B cell (primary cell): Measurements from ENCODE around the gene SDK2. TPM values are rescaled to one million over a fixed set of nuclear protein-coding genes. Genes with fewer than 3 reads are reported as not detected.

Source experiments
- ATAC-seq: fragments of 200-7000 bp; cut with Tn5 transposase; one replicate; pipeline ENCODE4 v1.10.0; 2021; ENCODE audit warnings: low read depth, mild to moderate bottlenecking, moderate number of reproducible peaks, moderate library complexity
- CTCF ChIA-PET: fragments of 350-600 bp; sonication (Branson Sonifier 250); formaldehyde crosslinking; loops from one replicate; lab custom pipeline; 2021; ENCODE audit warnings: antibody characterized with exemption, inconsistent platforms; lab: Charles Lee
- POLR2A ChIA-PET: fragments of 350-600 bp; sonication (Branson Sonifier 250); formaldehyde crosslinking; loops from one replicate; lab custom pipeline; 2021; ENCODE audit warnings: antibody characterized with exemption; lab: Charles Lee
- DNase-seq: peaks from one replicate; pipeline ENCODE4 v3.0.0; 2013
- H2AFZ ChIP-seq: 2 replicates; pipeline ENCODE4 v1.6.1; 2012; ENCODE audit warnings: mild to moderate bottlenecking, low read depth, low read length; ENCODE audit not compliant: insufficient read depth, poor library complexity, severe bottlenecking
- H3K27ac ChIP-seq, 2 donors: 1 replicate in 1 of 2; 2 replicates in 1 of 2; pipeline ENCODE4 v1.5.1; 2012 to 2013; ENCODE audit warnings: low read length in 2 of 2, mild to moderate bottlenecking in 2 of 2, moderate library complexity in 1 of 2
- H3K27me3 ChIP-seq, 4 experiments: fragments of 200-600 bp in 1 of 4; sonication (generic) in 1 of 4; replicated peaks in 1 of 4; 1 replicate in 2 of 4; 2 replicates in 2 of 4; pipeline versions ENCODE4 v1.6.1 to v1.7.0; 2013 to 2016; ENCODE audit warnings: low read length in 3 of 4, mild to moderate bottlenecking in 2 of 4, mixed read lengths in 1 of 4, moderate library complexity in 1 of 4; ENCODE audit not compliant: insufficient read depth in 4 of 4, control insufficient read depth in 3 of 4; ENCODE audit errors: control extremely low read depth in 1 of 4
- H3K36me3 ChIP-seq, 2 experiments: replicated peaks in 1 of 2; 1 replicate in 1 of 2; 2 replicates in 1 of 2; pipeline versions ENCODE4 v1.6.1 to v1.7.1; 2013; ENCODE audit warnings: low read length in 1 of 2; ENCODE audit not compliant: insufficient read depth in 2 of 2, control insufficient read depth in 1 of 2; ENCODE audit errors: control extremely low read depth in 1 of 2, extremely low read depth in 1 of 2
- H3K4me1 ChIP-seq, 2 donors: fragments of 200-600 bp in 1 of 2; sonication (generic) in 1 of 2; 1 replicate in 1 of 2; 2 replicates in 1 of 2; pipeline versions ENCODE4 v1.5.1 to v1.6.1; 2013 to 2017; ENCODE audit warnings: low read length in 2 of 2; ENCODE audit not compliant: control insufficient read depth in 2 of 2, insufficient read depth in 2 of 2
- H3K4me2 ChIP-seq: replicated peaks from 2 replicates; pipeline ENCODE3; 2012; ENCODE audit warnings: mild to moderate bottlenecking, low read depth, low read length; ENCODE audit not compliant: poor library complexity, severe bottlenecking
- H3K4me3 ChIP-seq, 5 experiments: fragments of 200-600 bp in 1 of 5; sonication (generic) in 1 of 5; 1 replicate in 3 of 5; 2 replicates in 2 of 5; pipeline versions ENCODE4 v1.5.1 to v1.7.0; 2011 to 2016; ENCODE audit warnings: low read length in 4 of 5, mild to moderate bottlenecking in 4 of 5, low read depth in 2 of 5, control low read depth in 1 of 5, moderate library complexity in 1 of 5; ENCODE audit not compliant: insufficient read depth in 1 of 5; ENCODE audit errors: control extremely low read depth in 1 of 5, extremely low read depth in 1 of 5
- H3K79me2 ChIP-seq: fragments of 200-600 bp; sonication (generic); one replicate; pipeline ENCODE4 v1.6.0; 2016; ENCODE audit warnings: low read length; ENCODE audit not compliant: control insufficient read depth, insufficient read depth
- H3K9ac ChIP-seq: fragments of 200-600 bp; sonication (generic); 2 replicates; pipeline ENCODE4 v1.6.1; 2017; ENCODE audit warnings: mild to moderate bottlenecking, low read length, moderate library complexity
- H3K9me3 ChIP-seq, 3 donors: one replicate each; pipeline versions ENCODE4 v1.6.1 to v1.7.1; 2013; ENCODE audit warnings: low read length in 2 of 3; ENCODE audit not compliant: control insufficient read depth in 2 of 3, insufficient read depth in 1 of 3; ENCODE audit errors: control extremely low read depth in 1 of 3
- H4K20me1 ChIP-seq: 2 replicates; pipeline ENCODE4 v1.6.0; 2012; ENCODE audit warnings: mild to moderate bottlenecking, low read length; ENCODE audit not compliant: insufficient read depth, control insufficient read depth, poor library complexity, severe bottlenecking
- H3K27ac Mint-ChIP-seq: one replicate; pipeline ENCODE4 v1.8.0; 2021; ENCODE audit warnings: mixed read lengths
- H3K27me3 Mint-ChIP-seq: one replicate; pipeline ENCODE4 v1.8.0; 2021; ENCODE audit warnings: mixed read lengths
- H3K4me1 Mint-ChIP-seq: one replicate; pipeline ENCODE4 v1.8.0; 2021; ENCODE audit warnings: mixed read lengths
- H3K4me3 Mint-ChIP-seq: one replicate; pipeline ENCODE4 v1.8.0; 2021; ENCODE audit warnings: mixed read lengths
- H3K9me3 Mint-ChIP-seq: one replicate; pipeline ENCODE4 v1.8.0; 2022; ENCODE audit warnings: mixed read lengths; ENCODE audit not compliant: insufficient read depth
- CTCF ChIP-seq: fragments of 200-600 bp; IDR thresholded peaks from one replicate; pipeline ENCODE4 v1.8.0; 2022; ENCODE audit warnings: antibody characterized with exemption, mild to moderate bottlenecking
- EZH2 ChIP-seq: IDR thresholded peaks from 2 replicates; pipeline ENCODE4 v1.6.1; 2012; ENCODE audit warnings: borderline replicate concordance, low read depth, mild to moderate bottlenecking, moderate library complexity, low read length; ENCODE audit not compliant: insufficient read depth, poor library complexity, severe bottlenecking
- WGBS: methylation state at CpG from one replicate; pipeline ENCODE4 v1.1.5; 2013; ENCODE audit warnings: missing lambda C conversion rate; ENCODE audit not compliant: insufficient coverage; 5-methylcytosine and 5-hydroxymethylcytosine counted together
- intact Hi-C: fragments of 100-400 bp; cut with micrococcal nuclease; formaldehyde crosslinking; loops from one replicate; pipeline ENCODE4 v1.10.0; 2022
- polyA plus RNA-seq: library from polyadenylated mRNA; depleted of rRNA; stranded (reverse); fragments of >200 nt; gene quantifications from 2 replicates; pipeline ENCODE4 v1.2.3, GENCODE V29; 2012
- total RNA-seq, 2 donors: library from RNA; stranded (reverse); fragments of 120-200 nt in 1 of 2; gene quantifications; 1 replicate in 1 of 2; 2 replicates in 1 of 2; pipeline versions ENCODE4 v1.2.3 to v1.2.4, GENCODE V29; 2013 to 2022

SDK2 gene
- total and polyA plus RNA-seq, 2 donors (not counting 1 experiment from before 2014, with no cell fraction given): 3.2 to 13.0 TPM

- WGBS: 86% methylated on average over 1 of the region's 2 CpGs
- intact Hi-C loops: no loop called here
- ATAC-seq (no peak), DNase-seq (no peak)
- H3K79me2 ChIP-seq: no peaks in the 10 kb centered on the region
- Mint-ChIP-seq H3K4me3 (no peak overlapping the region), H3K27me3 (no peaks in the 10 kb centered on the region), H3K4me1 (no peaks in the 10 kb centered on the region), H3K9me3 (peaks cover 3% of the 10 kb centered on the region), H3K27ac (no peak overlapping the region)
- no peaks in the 10 kb centered on the region for H4K20me1 ChIP-seq
- H3K36me3 ChIP-seq: no peaks in the 10 kb centered on the region
- peaks cover 0 to 9% (median 0%) of the 10 kb centered on the region in 3 donors for H3K9me3 ChIP-seq
- H2AFZ ChIP-seq: no peak overlapping the region
- H3K4me1 ChIP-seq: no peaks in the 10 kb centered on the region
- TF ChIP-seq CTCF (no peak), EZH2 (no peak)
- H3K27me3 ChIP-seq: no peaks in the 10 kb centered on the region
- no peak overlapping the region for H3K4me2 ChIP-seq
- CTCF ChIA-PET: no interaction called here
- no peak overlapping the region for H3K4me3 ChIP-seq
- H3K27ac ChIP-seq: no peak overlapping the region
- no peak overlapping the region for H3K9ac ChIP-seq
- POLR2A ChIA-PET: no interaction called here
Measured at GRCh38 chr17:73465953-73466230, 178.4 kb downstream of the SDK2 start.

GRCh38 chr17:73465130-73465952 lies 178.9 kb downstream of the SDK2 start:
- TF ChIP-seq EZH2 (no peak), CTCF (no peak)
- ChIA-PET CTCF (no interaction called here), POLR2A (no interaction called here)
- H3K27ac Mint-ChIP-seq: no peak overlapping the region
- H2AFZ ChIP-seq: no peak overlapping the region
- H3K27me3 Mint-ChIP-seq: no peaks in the 10 kb centered on the region
- H3K27me3 ChIP-seq: no peaks in the 10 kb centered on the region
- H3K79me2 ChIP-seq: no peaks in the 10 kb centered on the region
- WGBS: 84% methylated on average over 2 of the region's 9 CpGs
- peaks cover 3% of the 10 kb centered on the region for H3K9me3 Mint-ChIP-seq
- ATAC-seq (no peak), DNase-seq (no peak)
- H3K9me3 ChIP-seq: peaks cover 0 to 9% (median 0%) of the 10 kb centered on the region in 3 donors
- H3K4me3 Mint-ChIP-seq: no peak overlapping the region
- H3K4me1 Mint-ChIP-seq: no peaks in the 10 kb centered on the region
- no peaks in the 10 kb centered on the region for H4K20me1 ChIP-seq
- H3K4me2 ChIP-seq: no peak overlapping the region
- H3K36me3 ChIP-seq: no peaks in the 10 kb centered on the region
- intact Hi-C loops: no loop called here
- H3K4me3 ChIP-seq: no peak overlapping the region
- H3K4me1 ChIP-seq: no peaks in the 10 kb centered on the region
- no peak overlapping the region for H3K27ac ChIP-seq
- no peak overlapping the region for H3K9ac ChIP-seq
